SK-N-SH treated with all-trans-retinoic acid at 6 μM for 48 hours (cell line): ENCODE measurements around the gene BTBD8.

Experiments
- ATAC-seq: fragments of 200-7000 bp; cut with Tn5 transposase; 3 replicates; pipeline ENCODE4 v1.9.1; 2020; ENCODE audit warnings: mild to moderate bottlenecking, moderate library complexity
- ARNTL ChIP-seq: fragments of 450-650 bp; formaldehyde crosslinking; IDR thresholded peaks from 2 replicates; pipeline ENCODE4 v1.5.0; 2020; ENCODE audit warnings: low read depth, mild to moderate bottlenecking, moderate library complexity, borderline replicate concordance
- BACH2 ChIP-seq: fragments of 250-450 bp; sonication (Bioruptor Pico); IDR thresholded peaks from 2 replicates; pipeline ENCODE4 v1.9.0; 2021; ENCODE audit warnings: mild to moderate bottlenecking, borderline replicate concordance
- CREB5 ChIP-seq: fragments of 250-450 bp; sonication (Bioruptor Pico); IDR thresholded peaks from 2 replicates; pipeline ENCODE4 v1.5.1; 2020; ENCODE audit warnings: low read depth, mild to moderate bottlenecking, moderate library complexity
- CSDC2 ChIP-seq: fragments of 250-450 bp; sonication (Bioruptor Pico); IDR thresholded peaks from 2 replicates; pipeline ENCODE4 v1.5.0; 2020; ENCODE audit warnings: mild to moderate bottlenecking, moderate library complexity
- ESRRG ChIP-seq: fragments of 250-450 bp; sonication (Bioruptor Pico); IDR thresholded peaks from 2 replicates; pipeline ENCODE4 v1.6.1; 2021; ENCODE audit warnings: mild to moderate bottlenecking
- GLIS3 ChIP-seq: fragments of 250-450 bp; sonication (Bioruptor Pico); IDR thresholded peaks from 2 replicates; pipeline ENCODE4 v1.5.0; 2020; ENCODE audit warnings: mild to moderate bottlenecking, moderate library complexity
- ISL1 ChIP-seq: fragments of 250-450 bp; sonication (Bioruptor Pico); IDR thresholded peaks from 2 replicates; pipeline ENCODE4 v2.1.2; 2022; ENCODE audit warnings: mild to moderate bottlenecking, moderate library complexity
- OSR1 ChIP-seq: fragments of 250-450 bp; sonication (Bioruptor Pico); IDR thresholded peaks from 2 replicates; pipeline ENCODE4 v1.8.0; 2022; ENCODE audit warnings: moderate library complexity, mild to moderate bottlenecking, inconsistent platforms
- PATZ1 ChIP-seq: fragments of 250-450 bp; sonication (Bioruptor Pico); IDR thresholded peaks from 2 replicates; pipeline ENCODE4 v1.8.0; 2020; ENCODE audit warnings: mild to moderate bottlenecking, moderate library complexity, borderline replicate concordance
- POU6F1 ChIP-seq: fragments of 250-450 bp; sonication (Bioruptor Pico); IDR thresholded peaks from 2 replicates; pipeline ENCODE4 v1.8.0; 2021; ENCODE audit warnings: low read depth, mild to moderate bottlenecking, moderate library complexity, borderline replicate concordance
- PPARA ChIP-seq: fragments of 250-450 bp; sonication (Bioruptor Pico); IDR thresholded peaks from 2 replicates; pipeline ENCODE4 v1.5.0; 2020; ENCODE audit warnings: mild to moderate bottlenecking, borderline replicate concordance
- RARB ChIP-seq: fragments of 250-450 bp; sonication (Bioruptor Pico); IDR thresholded peaks from 2 replicates; pipeline ENCODE4 v1.8.0; 2021; ENCODE audit warnings: mild to moderate bottlenecking, moderate library complexity
- TCF4 ChIP-seq: fragments of 250-450 bp; sonication (Bioruptor Pico); IDR thresholded peaks from 2 replicates; pipeline ENCODE4 v1.8.0; 2021; ENCODE audit warnings: mild to moderate bottlenecking, moderate library complexity, borderline replicate concordance
- TOX ChIP-seq: fragments of 250-450 bp; sonication (Bioruptor Pico); IDR thresholded peaks from 2 replicates; pipeline ENCODE4 v1.8.0; 2021; ENCODE audit warnings: mild to moderate bottlenecking, moderate library complexity, borderline replicate concordance
- TSHZ2 ChIP-seq: fragments of 250-450 bp; sonication (Bioruptor Pico); IDR thresholded peaks from 2 replicates; pipeline ENCODE4 v1.5.0; 2020; ENCODE audit warnings: mild to moderate bottlenecking, moderate library complexity
- ZC3H10 ChIP-seq: fragments of 250-450 bp; sonication (Bioruptor Pico); IDR thresholded peaks from 2 replicates; pipeline ENCODE4 v1.5.1; 2021; ENCODE audit warnings: mild to moderate bottlenecking, moderate library complexity
- ZFP3 ChIP-seq: fragments of 250-450 bp; sonication (Bioruptor Pico); IDR thresholded peaks from 2 replicates; pipeline ENCODE4 v1.5.0; 2020; ENCODE audit warnings: mild to moderate bottlenecking, moderate library complexity
- ZFP30 ChIP-seq: fragments of 450-650 bp; formaldehyde crosslinking; IDR thresholded peaks from 2 replicates; pipeline ENCODE4 v1.5.0; 2022; ENCODE audit warnings: mild to moderate bottlenecking, moderate library complexity
- ZNF565 ChIP-seq: fragments of 450-650 bp; formaldehyde crosslinking; conservative IDR thresholded peaks from 2 replicates; pipeline ENCODE4 v1.5.0; 2020; ENCODE audit warnings: low read depth, mild to moderate bottlenecking, moderate library complexity
- ZNF70 ChIP-seq: fragments of 450-650 bp; formaldehyde crosslinking; IDR thresholded peaks from 2 replicates; pipeline ENCODE4 v1.5.0; 2020; ENCODE audit warnings: mild to moderate bottlenecking, moderate library complexity
- ZNF8 ChIP-seq: fragments of 450-650 bp; formaldehyde crosslinking; IDR thresholded peaks from 2 replicates; pipeline ENCODE4 v1.5.0; 2020; ENCODE audit warnings: mild to moderate bottlenecking, moderate library complexity
- TF ChIP-seq, protein P1 (sequence below): fragments of 250-450 bp; sonication (Bioruptor Pico); IDR thresholded peaks from 2 replicates; pipeline ENCODE4 v1.5.1; 2021; ENCODE audit warnings: mild to moderate bottlenecking, moderate library complexity

Gene BTBD8

DNA sequence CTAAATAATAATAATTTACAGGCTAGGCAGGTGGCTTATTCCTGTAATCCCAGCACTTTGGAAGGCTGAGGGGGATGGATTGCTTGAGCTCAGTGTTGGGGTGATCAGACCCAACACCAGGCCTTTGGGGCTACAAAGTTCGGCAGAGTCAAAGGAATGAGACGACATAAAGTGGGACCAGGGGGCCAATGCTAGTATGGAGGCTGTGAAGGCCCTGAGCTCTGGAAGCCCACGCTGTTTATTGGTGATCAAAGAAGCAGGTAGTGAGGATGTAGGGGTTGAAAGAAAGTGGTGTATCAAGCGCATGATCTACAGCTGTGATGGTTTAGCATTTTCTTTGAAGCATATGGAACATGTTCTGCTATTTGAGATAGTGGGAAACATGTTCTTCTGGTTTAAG lies 5.6 kb downstream of the BTBD8 start:
- ATAC-seq, result no peak
- no peak for TF ChIP-seq OSR1 (CRISPR knock-in tag)
- no peak for TF ChIP-seq TSHZ2 (CRISPR knock-in tag)
- no peak for TF ChIP-seq TOX (CRISPR knock-in tag)
- TF ChIP-seq ZNF565 (CRISPR knock-in tag), result no peak
- TF ChIP-seq ZNF70 (CRISPR knock-in tag), result no peak
- TF ChIP-seq PPARA, result no peak
- TF ChIP-seq ZC3H10 (CRISPR knock-in tag), result no peak
- TF ChIP-seq ARNTL, result no peak
- no peak for TF ChIP-seq ZFP30 (CRISPR knock-in tag)
- TF ChIP-seq ISL1 (CRISPR knock-in tag), result no peak
- TF ChIP-seq PATZ1 (CRISPR knock-in tag), result no peak
- no peak for TF ChIP-seq CREB5
- no peak for TF ChIP-seq ZNF8 (CRISPR knock-in tag)
- no peak for TF ChIP-seq ZFP3
- no peak for TF ChIP-seq BACH2 (CRISPR knock-in tag)
- TF ChIP-seq CSDC2 (CRISPR knock-in tag), result no peak
- TF ChIP-seq, protein P1, sequence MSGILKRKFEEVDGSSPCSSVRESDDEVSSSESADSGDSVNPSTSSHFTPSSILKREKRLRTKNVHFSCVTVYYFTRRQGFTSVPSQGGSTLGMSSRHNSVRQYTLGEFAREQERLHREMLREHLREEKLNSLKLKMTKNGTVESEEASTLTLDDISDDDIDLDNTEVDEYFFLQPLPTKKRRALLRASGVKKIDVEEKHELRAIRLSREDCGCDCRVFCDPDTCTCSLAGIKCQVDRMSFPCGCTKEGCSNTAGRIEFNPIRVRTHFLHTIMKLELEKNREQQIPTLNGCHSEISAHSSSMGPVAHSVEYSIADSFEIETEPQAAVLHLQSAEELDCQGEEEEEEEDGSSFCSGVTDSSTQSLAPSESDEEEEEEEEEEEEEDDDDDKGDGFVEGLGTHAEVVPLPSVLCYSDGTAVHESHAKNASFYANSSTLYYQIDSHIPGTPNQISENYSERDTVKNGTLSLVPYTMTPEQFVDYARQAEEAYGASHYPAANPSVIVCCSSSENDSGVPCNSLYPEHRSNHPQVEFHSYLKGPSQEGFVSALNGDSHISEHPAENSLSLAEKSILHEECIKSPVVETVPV (CRISPR knock-in tag), result no peak

- no peak for TF ChIP-seq POU6F1 (CRISPR knock-in tag)
- TF ChIP-seq GLIS3 (CRISPR knock-in tag), result no peak
- no peak for TF ChIP-seq TCF4 (CRISPR knock-in tag)
- no peak for TF ChIP-seq RARB (CRISPR knock-in tag)
- TF ChIP-seq ESRRG, result no peak
- no peak for TF ChIP-seq ZNF70 (CRISPR knock-in tag)
- no peak for ATAC-seq
Observed at GRCh38 chr1:92087542-92087941, 7.4 kb downstream of the BTBD8 start.

- ATAC-seq, result no peak
- TF ChIP-seq ZC3H10 (CRISPR knock-in tag) (no peak), PATZ1 (CRISPR knock-in tag) (no peak), POU6F1 (CRISPR knock-in tag) (no peak), ZNF565 (CRISPR knock-in tag) (no peak)
Observed at GRCh38 chr1:92091625-92092024, 11.5 kb downstream of the BTBD8 start.
